Erythroblast (primary cell): ENCODE measurements around the gene JCHAIN.

Experiments used
- GATA1 ChIP-seq: IDR thresholded peaks from 2 replicates; pipeline ENCODE4 v1.6.1; 2011; ENCODE audit warnings: low read depth, mild to moderate bottlenecking, control low read depth, low read length, moderate library complexity
- POLR2A ChIP-seq: IDR thresholded peaks from 2 replicates; pipeline ENCODE4 v1.6.1; 2011; ENCODE audit warnings: mild to moderate bottlenecking, low read length

- TF ChIP-seq POLR2A (no peak), GATA1 (no peak)
Observed at GRCh38 chr4:70667740-70668535, 1.6 kb upstream of the JCHAIN start.
